Esophagus muscularis mucosa (tissue), 4 donors: ENCODE results near the gene PROX2. TPM values are rescaled to one million over a fixed set of nuclear protein-coding genes. Genes with fewer than 3 reads are reported as not detected.
A peak's percentile ranks its signal among the peaks of the same experiment; 100 is the strongest.

ENCODE experiments used
- DNase-seq: peaks from one replicate; pipeline ENCODE4 v3.0.0-alpha.2; 2017; ENCODE audit errors: extremely low spot score
- H3K27ac ChIP-seq, 4 donors: fragments of 200-600 bp; sonication (generic); replicated peaks in 1 of 4; 1 replicate in 3 of 4; 2 replicates in 1 of 4; pipeline ENCODE4 v1.5.1; 2016 to 2019; ENCODE audit warnings: mild to moderate bottlenecking in 1 of 4
- H3K27me3 ChIP-seq, 4 donors: fragments of 200-600 bp; sonication (generic); one replicate each; pipeline versions ENCODE4 v1.5.1 to v1.6.0; 2016 to 2019
- H3K36me3 ChIP-seq, 4 donors: fragments of 200-600 bp; sonication (generic); one replicate each; pipeline ENCODE4 v1.5.1; 2016 to 2019
- H3K4me1 ChIP-seq, 4 donors: fragments of 200-600 bp; sonication (generic); one replicate each; pipeline ENCODE4 v1.5.1; 2016 to 2019
- H3K4me3 ChIP-seq, 4 donors: fragments of 200-600 bp; sonication (generic); 1 replicate in 2 of 4; 2 replicates in 2 of 4; pipeline ENCODE4 v1.5.1; 2016 to 2019; ENCODE audit warnings: mild to moderate bottlenecking in 4 of 4, moderate library complexity in 1 of 4
- H3K9me3 ChIP-seq, 4 donors: fragments of 200-600 bp; sonication (generic); 1 replicate in 3 of 4; 2 replicates in 1 of 4; pipeline ENCODE4 v1.5.1; 2016 to 2019
- EP300 ChIP-seq: sonication (generic); formaldehyde crosslinking; IDR thresholded peaks from one replicate; pipeline ENCODE4 v1.6.1; 2017; ENCODE audit warnings: antibody characterized with exemption
- POLR2A ChIP-seq: fragments of 450-650 bp; IDR thresholded peaks from one replicate; pipeline ENCODE4 v1.6.1; 2017; ENCODE audit warnings: antibody characterized with exemption, moderate library complexity, mild to moderate bottlenecking, low read depth
- POLR2AphosphoS5 ChIP-seq, 2 donors: sonication (generic); formaldehyde crosslinking; IDR thresholded peaks; one replicate each; pipeline ENCODE4 v1.6.1; 2017; ENCODE audit warnings: antibody characterized with exemption in 2 of 2
- WGBS: methylation state at CpG from one replicate; pipeline ENCODE4 v1.1.5; 2018; 5-methylcytosine and 5-hydroxymethylcytosine counted together
- intact Hi-C: fragments of 100-400 bp; cut with DNase I; formaldehyde crosslinking; loops from one replicate; pipeline ENCODE4 v1.15.1; 2023
- total RNA-seq, 4 donors: library from RNA; depleted of rRNA; stranded (reverse); fragments of >200 nt; gene quantifications; one replicate each; pipeline versions ENCODE4 v1.1.0 to v1.2.1, GENCODE V29; 2016
- TF ChIP-seq, protein P1 (sequence below), 3 experiments: fragments of 200-600 bp in 2 of 3; fragments of 450-650 bp in 1 of 3; sonication (generic) in 2 of 3; IDR thresholded peaks; one replicate each; pipeline ENCODE4 v1.5.1; 2017 to 2019; ENCODE audit warnings: antibody characterized with exemption in 3 of 3, mild to moderate bottlenecking in 2 of 3, moderate library complexity in 1 of 3

Gene PROX2
- total RNA-seq, 4 donors from 2014 or later = not detected

DNA sequence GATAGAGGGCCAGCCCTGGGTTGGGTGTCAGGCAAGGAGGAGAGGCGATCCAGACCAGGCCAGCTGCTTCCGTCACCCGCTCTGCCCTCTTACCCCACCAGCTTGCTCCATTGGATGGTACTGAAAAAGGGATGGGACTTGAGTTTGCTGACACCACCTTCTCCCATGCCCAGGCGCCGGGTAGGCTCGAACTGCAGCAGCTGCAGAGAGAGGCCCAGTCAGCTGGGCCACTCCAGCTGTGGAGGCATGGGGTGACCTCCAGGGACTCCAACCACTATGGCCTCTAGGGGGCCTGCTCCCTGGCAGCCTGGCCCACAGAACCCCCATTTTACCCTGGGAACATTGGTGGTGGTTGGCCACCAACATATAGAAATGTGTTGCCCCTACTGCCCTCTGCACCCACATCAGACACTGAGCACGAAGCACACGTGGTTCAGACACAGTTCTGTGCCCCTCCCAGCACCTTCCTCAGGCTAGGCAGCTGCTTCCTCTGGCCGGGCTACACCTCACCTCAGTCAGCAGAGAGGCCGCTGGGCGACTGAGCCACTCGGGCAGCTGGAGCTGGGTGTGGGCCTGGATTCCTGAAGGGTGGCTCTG lies 31.1 kb upstream of the PROX2 start:
- peaks cover 15 to 44% (median 26%) of the 10 kb centered on the region in 4 donors for H3K36me3 ChIP-seq
- intact Hi-C loops = no loop called here
- TF ChIP-seq POLR2AphosphoS5 (IDR thresholded peaks at IDR 0.05) = no peak
- TF ChIP-seq, protein P1, sequence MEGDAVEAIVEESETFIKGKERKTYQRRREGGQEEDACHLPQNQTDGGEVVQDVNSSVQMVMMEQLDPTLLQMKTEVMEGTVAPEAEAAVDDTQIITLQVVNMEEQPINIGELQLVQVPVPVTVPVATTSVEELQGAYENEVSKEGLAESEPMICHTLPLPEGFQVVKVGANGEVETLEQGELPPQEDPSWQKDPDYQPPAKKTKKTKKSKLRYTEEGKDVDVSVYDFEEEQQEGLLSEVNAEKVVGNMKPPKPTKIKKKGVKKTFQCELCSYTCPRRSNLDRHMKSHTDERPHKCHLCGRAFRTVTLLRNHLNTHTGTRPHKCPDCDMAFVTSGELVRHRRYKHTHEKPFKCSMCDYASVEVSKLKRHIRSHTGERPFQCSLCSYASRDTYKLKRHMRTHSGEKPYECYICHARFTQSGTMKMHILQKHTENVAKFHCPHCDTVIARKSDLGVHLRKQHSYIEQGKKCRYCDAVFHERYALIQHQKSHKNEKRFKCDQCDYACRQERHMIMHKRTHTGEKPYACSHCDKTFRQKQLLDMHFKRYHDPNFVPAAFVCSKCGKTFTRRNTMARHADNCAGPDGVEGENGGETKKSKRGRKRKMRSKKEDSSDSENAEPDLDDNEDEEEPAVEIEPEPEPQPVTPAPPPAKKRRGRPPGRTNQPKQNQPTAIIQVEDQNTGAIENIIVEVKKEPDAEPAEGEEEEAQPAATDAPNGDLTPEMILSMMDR (IDR thresholded peaks at IDR 0.05) = no peak
- no peak for TF ChIP-seq EP300
- no peak overlapping the region for H3K4me3 ChIP-seq
- no peaks in the 10 kb centered on the region for H3K27me3 ChIP-seq
- H3K27ac ChIP-seq = no peak overlapping the region
- H3K9me3 ChIP-seq = no peaks in the 10 kb centered on the region
- whole genome bisulfite sequencing = 80% methylated on average over 4 of the region's 12 CpGs
- peaks cover 30 to 35% (median 32%) of the 10 kb centered on the region in 4 donors for H3K4me1 ChIP-seq
- DNase-seq = no peak

DNA sequence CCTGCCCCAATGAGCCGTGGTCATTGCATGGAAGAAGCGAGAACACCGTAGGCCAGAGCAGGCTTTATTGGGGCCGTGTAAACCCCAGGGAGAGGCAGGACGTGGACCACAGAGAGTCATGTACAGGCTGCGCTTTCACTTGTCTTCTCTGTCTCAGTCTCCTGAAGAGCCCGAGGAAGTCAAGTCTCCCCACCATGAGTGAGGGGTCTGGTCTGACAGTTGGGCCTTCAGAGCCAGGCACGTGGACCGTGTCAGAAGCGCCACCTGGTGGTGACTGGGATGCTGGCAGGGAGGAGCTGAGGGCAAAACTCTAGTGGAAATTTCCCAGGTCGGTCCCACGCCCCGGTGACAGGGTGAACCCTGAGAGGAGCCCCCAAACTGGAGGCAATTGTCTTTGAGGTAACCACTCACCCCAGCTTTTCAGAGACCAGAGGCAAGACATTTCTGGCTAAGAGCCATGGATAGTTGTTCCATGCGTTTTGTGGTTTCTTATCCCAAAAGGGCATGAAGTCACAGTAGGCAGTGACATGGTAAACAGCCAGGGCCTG lies 29.7 kb upstream of the PROX2 start:
- H3K27ac ChIP-seq = peak overlapping the region in 2 of 4 donors; percentile 42 to 64
- intact Hi-C loops = loop anchor here (2.0 kb wide), 1 partner anchor 45 kb away; no protein-coding TSS in a partner anchor
- WGBS = 80% methylated on average over 7 of the region's 14 CpGs
- DNase-seq = no peak
- no peaks in the 10 kb centered on the region for H3K27me3 ChIP-seq
- TF ChIP-seq POLR2A (no peak), EP300 (no peak), POLR2AphosphoS5 (IDR thresholded peaks at IDR 0.05) (peak; percentile 43 to 54)
- TF ChIP-seq, protein P1 (IDR thresholded peaks at IDR 0.05) = peak; percentile 86 to 95 (median 90)
- H3K4me3 ChIP-seq = no peak overlapping the region
- no peaks in the 10 kb centered on the region for H3K9me3 ChIP-seq
- H3K36me3 ChIP-seq = peaks cover 29 to 58% (median 39%) of the 10 kb centered on the region in 4 donors
- H3K4me1 ChIP-seq = peaks cover 30 to 35% (median 32%) of the 10 kb centered on the region in 4 donors

DNA sequence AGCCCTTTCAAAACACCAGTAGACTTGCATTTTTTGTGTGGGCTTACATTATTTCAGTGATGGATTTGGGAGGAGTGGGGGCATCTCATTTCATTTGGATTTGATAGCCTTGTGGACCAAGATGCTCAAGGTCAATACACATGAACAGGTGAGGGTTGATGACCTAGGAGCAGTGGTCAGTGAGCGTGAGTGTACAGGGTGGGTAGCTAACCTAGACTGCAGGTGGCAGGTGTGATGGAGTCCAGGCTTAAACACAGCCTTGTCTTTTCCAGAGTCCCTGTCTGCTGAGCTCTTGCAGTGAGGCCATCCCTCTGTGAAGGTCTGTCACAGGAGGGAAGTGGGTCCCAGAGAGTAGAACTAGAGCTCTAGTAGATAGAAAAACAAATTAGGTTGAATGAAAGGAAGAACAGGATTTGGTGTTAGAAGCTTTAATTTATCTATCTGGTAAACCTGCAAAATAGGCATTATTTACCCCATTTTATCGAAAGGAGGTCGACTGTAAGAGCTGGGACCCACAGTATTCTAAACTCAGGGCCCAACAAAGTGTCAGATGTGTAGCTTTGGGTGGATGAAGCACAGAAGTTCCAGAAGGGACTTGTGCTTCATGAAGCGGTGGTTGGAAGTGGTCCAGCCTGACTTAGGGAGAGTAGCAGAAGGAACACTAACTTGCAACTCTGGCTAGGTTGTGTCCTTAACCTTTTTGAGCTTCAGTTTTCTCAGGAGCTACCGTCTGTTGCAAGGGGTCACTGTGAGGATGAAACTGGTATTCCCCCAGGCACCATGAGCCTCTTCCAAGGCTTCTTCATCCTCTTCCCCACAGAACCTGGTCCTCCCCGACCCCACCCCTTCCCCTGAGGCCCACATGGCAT lies 28.9 kb upstream of the PROX2 start:
- no peak for DNase-seq
- peak overlapping the region in 2 of 4 donors; percentile 42 to 64 for H3K27ac ChIP-seq
- no peak for TF ChIP-seq EP300
- TF ChIP-seq, protein P1 (IDR thresholded peaks at IDR 0.05) = no peak
- no peak for TF ChIP-seq POLR2AphosphoS5 (IDR thresholded peaks at IDR 0.05)
- TF ChIP-seq POLR2A = no peak
- intact Hi-C loops = loop anchor here (2.0 kb wide), 1 partner anchor 44 kb away; no protein-coding TSS in a partner anchor
- no peaks in the 10 kb centered on the region for H3K27me3 ChIP-seq
- H3K4me3 ChIP-seq = no peak overlapping the region
- WGBS = 81% methylated on average over 6 of the region's 6 CpGs
- H3K36me3 ChIP-seq = peaks cover 37 to 66% (median 47%) of the 10 kb centered on the region in 4 donors
- H3K9me3 ChIP-seq = no peaks in the 10 kb centered on the region
- H3K4me1 ChIP-seq = peaks cover 30 to 35% (median 32%) of the 10 kb centered on the region in 4 donors

- H3K9me3 ChIP-seq = no peaks in the 10 kb centered on the region
- peak in 1 of 2 donors; percentile 13 for TF ChIP-seq POLR2AphosphoS5 (IDR thresholded peaks at IDR 0.05)
- no peak for TF ChIP-seq POLR2A
- intact Hi-C loops = no loop called here
- H3K36me3 ChIP-seq = peaks cover 54 to 83% (median 65%) of the 10 kb centered on the region in 4 donors
- no peaks in the 10 kb centered on the region for H3K27me3 ChIP-seq
- DNase-seq = no peak
- H3K4me1 ChIP-seq = peaks cover 25 to 32% (median 30%) of the 10 kb centered on the region in 4 donors
- H3K4me3 ChIP-seq = no peak overlapping the region
- 70% methylated on average over 10 of the region's 10 CpGs for WGBS
- H3K27ac ChIP-seq = peak overlapping the region in 1 of 4 donors; percentile 3
Measured at GRCh38 chr14:74902941-74903705, 27.2 kb upstream of the PROX2 start.
